ENCODE measurements around the gene ABHD14A.

GRCh38 chr3:51958603-51959521, 16.0 kb upstream of the ABHD14A start:
- TF ChIP-seq POLR2AphosphoS5 (IDR thresholded peaks at IDR 0.05; ENCODE audit: low read depth) (no peak), CTCF (IDR thresholded peaks at IDR 0.05; ENCODE audit: insufficient read depth, low read length) (no peak)
- TF ChIP-seq, protein P1, sequence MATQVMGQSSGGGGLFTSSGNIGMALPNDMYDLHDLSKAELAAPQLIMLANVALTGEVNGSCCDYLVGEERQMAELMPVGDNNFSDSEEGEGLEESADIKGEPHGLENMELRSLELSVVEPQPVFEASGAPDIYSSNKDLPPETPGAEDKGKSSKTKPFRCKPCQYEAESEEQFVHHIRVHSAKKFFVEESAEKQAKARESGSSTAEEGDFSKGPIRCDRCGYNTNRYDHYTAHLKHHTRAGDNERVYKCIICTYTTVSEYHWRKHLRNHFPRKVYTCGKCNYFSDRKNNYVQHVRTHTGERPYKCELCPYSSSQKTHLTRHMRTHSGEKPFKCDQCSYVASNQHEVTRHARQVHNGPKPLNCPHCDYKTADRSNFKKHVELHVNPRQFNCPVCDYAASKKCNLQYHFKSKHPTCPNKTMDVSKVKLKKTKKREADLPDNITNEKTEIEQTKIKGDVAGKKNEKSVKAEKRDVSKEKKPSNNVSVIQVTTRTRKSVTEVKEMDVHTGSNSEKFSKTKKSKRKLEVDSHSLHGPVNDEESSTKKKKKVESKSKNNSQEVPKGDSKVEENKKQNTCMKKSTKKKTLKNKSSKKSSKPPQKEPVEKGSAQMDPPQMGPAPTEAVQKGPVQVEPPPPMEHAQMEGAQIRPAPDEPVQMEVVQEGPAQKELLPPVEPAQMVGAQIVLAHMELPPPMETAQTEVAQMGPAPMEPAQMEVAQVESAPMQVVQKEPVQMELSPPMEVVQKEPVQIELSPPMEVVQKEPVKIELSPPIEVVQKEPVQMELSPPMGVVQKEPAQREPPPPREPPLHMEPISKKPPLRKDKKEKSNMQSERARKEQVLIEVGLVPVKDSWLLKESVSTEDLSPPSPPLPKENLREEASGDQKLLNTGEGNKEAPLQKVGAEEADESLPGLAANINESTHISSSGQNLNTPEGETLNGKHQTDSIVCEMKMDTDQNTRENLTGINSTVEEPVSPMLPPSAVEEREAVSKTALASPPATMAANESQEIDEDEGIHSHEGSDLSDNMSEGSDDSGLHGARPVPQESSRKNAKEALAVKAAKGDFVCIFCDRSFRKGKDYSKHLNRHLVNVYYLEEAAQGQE (IDR thresholded peaks at IDR 0.05; ENCODE audit: insufficient replicate concordance, low read depth), result no peak

All from HL-60 (cell line).